IPS-NIHi7 (cell line): ENCODE results near the gene SNURF.
"Not testable (repeated sequence)": the region's sequence is repeated elsewhere in the genome, so short reads cannot be mapped to it uniquely, and the experiment has no call there.

Source experiments
- DNase-seq: peaks from one replicate; pipeline ENCODE4 v3.0.0; 2012; ENCODE audit warnings: mixed read lengths; ENCODE audit errors: extremely low spot score

Gene SNURF

GRCh38 chr15:24971052-24971451 lies 16.3 kb downstream of the SNURF start:
- no peak for DNase-seq

- no peak for DNase-seq
Observed at GRCh38 chr15:24971772-24972171, 17.0 kb downstream of the SNURF start.

- not testable (repeated sequence) for DNase-seq
Observed at GRCh38 chr15:24972707-24973106, 17.9 kb downstream of the SNURF start.

GRCh38 chr15:24976932-24977331 lies 22.1 kb downstream of the SNURF start:
- no peak for DNase-seq

- no peak for DNase-seq
Observed at GRCh38 chr15:24977686-24978085, 22.9 kb downstream of the SNURF start.

GRCh38 chr15:24985224-24985623 lies 30.4 kb downstream of the SNURF start:
- DNase-seq: no peak

GRCh38 chr15:24986653-24987052 lies 31.9 kb downstream of the SNURF start:
- no peak for DNase-seq
